Stimulated activated CD4-positive, alpha-beta T cell treated with anti-CD3 and anti-CD28 coated beads, TNF-alpha, amount 100 ng/mL, for 48 hours (primary cell): ENCODE results near the gene CLSTN1.
"Not testable (repeated sequence)": the region's sequence is repeated elsewhere in the genome, so short reads cannot be mapped to it uniquely, and the experiment has no call there.

Source experiments
- DNase-seq, 3 donors: peaks; one replicate each; pipeline ENCODE4 v3.0.0-alpha.2; 2020; ENCODE audit warnings: low read depth in 3 of 3

Gene CLSTN1

DNA sequence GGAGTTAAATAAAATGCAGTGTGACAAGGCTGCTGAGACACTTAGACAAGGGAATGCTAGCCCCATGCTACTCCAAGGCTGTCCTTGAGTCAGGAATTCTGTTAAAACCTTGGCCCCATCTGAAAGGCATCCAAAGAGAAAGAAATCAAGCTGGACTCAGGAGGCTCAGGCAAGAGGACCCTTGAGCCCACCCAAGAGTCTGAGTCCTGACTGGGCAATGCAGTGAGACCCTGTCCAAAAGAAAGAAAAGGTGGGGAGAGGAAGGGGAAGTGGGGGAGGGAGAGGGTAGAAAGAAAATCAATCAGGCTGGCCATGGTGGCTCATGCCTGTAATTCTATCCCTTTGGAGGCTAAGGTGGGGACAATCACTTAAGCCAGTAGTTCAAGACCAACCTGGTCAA is 26.7 kb downstream of the CLSTN1 start:
- DNase-seq: no peak

DNA sequence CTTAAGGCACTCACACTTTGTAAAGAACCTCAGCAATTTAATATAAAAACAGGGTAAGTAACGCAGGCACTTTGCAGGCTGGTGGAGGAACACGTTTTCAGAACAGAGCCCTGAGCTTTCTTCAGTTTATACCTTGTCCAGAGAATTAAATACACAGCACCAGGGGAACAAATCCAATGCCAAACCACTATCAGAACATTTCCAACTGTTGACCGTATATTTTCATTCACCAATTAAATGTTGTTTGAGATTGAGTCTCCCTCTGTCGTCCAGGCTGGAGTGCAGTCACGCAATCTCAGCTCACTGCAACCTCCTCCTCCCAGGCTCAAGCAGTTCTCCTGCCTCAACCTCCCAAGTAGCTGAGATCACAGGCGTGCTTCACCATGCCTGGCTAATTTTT is 29.7 kb downstream of the CLSTN1 start:
- DNase-seq: no peak

DNA sequence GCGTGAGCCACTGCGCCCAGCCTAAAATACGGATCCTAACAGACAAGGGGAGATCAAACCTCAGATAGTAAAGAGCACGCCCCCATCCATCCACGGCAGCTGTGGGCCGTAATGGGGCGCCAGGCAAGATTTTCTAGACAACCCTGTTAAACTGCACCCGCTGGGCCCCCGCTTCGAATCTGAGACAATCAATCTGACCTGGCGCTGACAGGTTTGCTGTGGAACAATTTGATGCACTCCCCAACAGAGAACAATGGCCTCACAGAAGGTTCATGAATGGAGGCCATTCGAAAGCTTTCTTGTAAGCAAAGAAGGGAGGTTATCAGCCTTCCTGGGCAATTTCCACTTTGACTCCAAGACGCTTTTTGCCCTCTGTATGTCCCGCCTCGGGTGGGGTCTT is 30.5 kb downstream of the CLSTN1 start:
- no peak for DNase-seq

DNA sequence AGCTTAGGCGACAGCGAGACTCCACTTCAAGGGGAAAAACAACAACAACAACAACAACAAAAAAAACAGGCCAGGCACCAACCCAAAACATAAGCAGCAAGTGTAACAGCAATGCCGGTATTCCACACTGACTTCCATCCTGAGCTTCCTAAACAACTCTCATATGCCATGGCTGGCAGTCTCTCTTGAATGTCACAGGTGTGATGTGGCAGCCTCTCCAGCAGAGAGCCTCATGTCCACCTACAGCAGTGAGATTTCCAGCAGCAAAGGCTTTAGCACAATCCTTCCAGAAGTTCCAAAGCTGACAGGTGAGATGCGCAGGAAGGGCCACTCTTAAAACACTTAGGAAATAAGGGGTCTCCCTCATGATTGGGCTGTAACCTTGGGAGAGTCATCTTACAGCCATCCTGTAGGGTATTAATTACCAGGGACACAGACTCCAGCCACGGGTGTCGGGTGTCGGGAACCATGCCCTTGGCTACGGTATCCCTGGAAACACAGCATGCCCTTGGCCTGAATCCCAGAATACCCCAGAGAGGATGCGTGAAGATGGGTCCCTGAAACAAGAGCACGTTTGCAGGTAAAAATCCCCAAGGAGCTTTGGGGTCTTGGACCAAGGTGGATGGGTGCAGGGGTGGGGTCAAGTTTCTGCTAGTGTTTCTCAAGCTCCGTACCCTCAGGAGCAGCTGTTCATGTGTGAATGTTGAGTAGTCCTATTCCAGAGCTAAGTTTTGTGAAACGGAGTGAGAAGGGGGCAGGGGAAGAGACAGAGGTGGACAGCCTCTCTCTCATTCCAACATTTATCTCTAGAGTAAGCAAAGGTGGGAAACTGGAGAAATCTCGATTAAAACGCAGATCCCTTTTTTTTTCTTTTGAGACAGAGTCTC is 31.4 kb downstream of the CLSTN1 start:
- DNase-seq: no peak

DNA sequence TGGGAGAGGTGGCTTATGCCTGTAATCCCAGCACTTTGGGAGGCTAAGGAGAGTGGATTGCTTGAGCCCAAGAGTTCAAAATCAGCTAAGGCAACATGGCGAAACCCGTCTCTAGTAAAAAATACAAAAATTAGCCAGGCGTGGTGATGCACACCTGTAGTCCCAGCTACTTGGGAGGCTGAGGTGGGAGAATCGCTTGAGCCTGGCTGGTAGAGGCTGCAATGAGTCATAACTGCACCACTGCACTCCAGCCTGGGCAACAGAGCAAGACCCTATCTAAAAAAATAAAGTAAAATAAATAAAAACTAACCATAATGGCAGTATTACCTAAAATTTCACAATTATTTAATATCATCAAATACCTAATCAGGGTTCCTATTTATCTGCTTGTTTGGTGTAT is 34.1 kb downstream of the CLSTN1 start:
- DNase-seq: not testable (repeated sequence)

DNA sequence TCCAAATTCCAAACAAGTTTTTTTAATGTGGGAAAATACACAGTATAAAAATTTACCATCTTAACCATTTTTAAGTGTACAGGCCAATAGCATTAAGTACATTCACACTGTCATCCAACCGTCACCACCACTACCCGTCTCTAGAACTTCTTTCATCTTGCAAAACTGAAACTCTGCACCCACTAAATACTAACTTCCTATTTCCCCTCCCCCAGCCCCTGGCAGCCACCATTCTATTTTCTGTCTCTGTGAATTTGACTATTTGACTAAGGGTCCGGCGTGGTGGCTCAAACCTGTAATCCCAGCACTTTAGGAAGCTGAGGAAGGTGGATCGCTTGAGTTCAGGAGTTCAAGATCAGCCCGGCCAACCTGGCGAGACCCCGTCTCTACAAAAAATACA is 36.1 kb downstream of the CLSTN1 start:
- DNase-seq: peak in 2 of 3 donors; percentile 32 to 46

DNA sequence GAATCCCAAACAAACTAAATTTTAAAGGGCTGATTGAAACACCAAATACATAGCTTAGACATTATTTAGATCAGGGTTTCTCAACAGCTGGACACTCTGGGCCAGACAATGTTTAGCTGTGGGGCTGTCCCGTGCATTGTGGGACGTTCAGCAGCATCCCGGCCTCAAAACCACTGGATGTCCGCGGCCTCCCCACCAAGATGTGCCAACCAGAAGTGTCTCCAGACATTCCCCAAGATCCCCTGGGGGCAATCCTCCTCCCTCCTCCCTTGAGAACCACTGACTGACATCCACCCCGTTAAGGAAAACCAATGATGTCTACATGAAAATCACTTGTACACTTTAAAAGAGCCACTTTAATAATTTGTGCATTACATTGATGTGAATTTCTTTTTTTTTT is 38.4 kb downstream of the CLSTN1 start:
- no peak for DNase-seq

DNA sequence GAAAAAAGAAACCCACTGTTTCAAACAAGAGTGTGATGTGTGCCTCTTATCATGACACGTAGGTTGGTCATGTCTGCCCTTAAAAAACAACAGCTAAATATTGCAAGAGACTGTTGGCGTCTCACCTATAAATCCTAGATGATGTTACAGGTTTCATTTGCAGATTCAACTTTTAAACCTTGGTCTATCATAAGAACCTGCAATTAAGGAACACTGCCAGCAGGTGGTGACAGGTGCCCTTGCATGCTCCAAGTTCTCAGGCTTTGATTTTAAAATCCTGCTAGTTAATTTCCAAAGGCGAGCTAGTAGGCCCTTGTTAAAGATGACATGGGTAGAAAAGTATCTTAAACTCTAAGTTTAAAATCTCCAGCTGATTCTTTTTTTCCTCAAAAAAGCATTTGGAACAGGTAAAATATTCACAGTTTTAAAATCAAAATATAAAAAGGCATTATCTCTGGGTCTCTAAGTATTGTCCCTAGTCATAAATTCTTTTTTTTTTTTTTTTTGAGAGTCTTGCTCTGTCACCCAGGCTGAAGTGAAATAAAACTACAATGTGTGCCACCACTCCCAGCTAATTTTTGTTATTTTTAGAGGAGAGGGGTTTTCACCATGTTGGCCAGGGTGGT is 39.1 kb downstream of the CLSTN1 start:
- DNase-seq: peak in 2 of 3 donors; percentile 24 to 59

DNA sequence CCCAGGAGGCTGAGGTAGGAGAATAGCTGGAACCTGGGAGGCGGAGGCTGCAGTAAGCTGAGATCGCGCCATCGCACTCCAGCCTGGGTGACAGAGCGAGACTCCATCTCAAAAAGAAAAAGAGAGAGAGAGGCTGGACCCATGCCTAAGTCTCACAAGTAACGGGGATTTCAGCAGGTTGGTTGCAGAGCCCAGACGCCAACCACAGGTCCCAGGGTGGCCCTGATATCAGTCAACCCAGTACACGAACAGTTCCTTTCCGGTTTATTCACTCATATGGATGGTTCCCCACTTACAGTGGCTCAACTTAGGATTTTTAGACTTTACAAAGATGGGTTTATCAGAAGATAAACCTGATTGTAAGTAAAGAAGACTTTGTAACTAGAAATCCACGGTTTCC is 40.9 kb downstream of the CLSTN1 start:
- DNase-seq: no peak

DNA sequence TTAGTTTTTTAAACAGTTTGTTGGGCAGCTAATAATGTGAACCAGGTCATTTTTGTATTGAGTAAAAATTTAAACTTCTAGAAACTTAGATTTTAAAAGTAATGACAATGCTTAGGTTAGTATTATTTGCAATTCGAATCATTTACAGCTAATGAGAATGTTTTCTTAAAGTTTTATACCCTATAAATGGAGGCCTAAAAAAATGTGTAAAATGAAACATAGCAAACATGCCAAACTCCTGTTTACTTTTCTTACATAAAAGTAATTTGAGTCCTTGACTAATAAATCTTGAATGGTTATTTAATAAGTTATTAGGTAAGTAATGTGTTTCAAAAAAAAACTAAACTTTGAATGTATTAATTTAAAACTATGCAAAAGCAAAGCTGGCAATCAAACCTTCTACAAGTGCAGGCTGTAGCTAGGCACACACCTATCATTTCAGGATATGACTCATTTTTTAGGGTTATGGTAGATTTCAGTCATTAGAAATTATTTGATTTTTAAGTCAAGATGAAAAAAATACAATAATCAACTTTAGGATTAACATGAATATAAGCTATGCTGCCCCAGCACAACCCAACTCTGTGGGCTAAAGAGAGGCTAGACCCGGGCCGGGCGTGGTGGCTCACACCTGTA is 41.5 kb downstream of the CLSTN1 start:
- no peak for DNase-seq

DNA sequence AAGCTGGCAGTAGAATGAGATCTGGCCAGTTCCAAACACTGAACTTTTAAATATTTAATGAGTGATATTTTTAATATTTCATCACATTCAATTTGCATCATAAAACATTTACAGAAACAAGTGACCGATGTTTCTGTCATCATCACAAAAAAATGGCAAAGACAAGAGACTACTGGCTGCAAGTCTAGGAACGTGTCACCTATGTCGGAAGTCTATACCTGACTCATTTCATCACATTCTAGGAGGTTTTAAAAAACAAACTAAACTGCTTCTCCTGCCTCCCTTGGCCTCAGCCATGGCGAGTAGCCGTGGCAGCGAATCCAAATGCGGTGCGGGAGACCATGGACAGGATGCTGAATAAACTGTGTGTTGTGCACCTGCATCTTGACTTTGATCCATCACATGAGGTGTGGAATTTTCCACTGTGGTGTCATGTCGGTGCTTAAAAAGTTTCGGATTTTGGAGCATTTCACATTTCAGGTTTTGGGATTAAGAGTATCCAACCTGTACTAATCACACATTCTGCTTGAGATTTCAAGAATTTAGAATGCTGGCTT is 43.1 kb downstream of the CLSTN1 start:
- no peak for DNase-seq

DNA sequence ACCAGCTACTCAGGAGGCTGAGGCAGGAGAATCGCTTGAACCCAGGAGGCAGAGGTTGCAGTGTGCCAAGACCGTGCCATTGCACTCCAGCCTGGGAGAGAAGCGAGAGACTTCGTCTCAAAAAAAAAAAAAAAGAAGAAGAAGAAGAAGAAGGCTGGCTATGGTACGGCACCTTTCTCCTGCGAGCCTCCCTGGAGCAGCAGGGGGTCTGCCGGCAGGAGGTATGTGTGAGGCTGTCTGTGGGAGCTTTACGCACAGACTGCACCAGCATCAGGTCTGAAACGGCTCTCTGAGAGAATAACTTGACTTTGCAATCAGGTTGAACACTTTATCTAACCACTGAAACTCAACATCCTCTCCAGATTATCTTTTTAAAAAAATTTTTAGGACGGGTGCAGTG is 44.9 kb downstream of the CLSTN1 start:
- no peak for DNase-seq

DNA sequence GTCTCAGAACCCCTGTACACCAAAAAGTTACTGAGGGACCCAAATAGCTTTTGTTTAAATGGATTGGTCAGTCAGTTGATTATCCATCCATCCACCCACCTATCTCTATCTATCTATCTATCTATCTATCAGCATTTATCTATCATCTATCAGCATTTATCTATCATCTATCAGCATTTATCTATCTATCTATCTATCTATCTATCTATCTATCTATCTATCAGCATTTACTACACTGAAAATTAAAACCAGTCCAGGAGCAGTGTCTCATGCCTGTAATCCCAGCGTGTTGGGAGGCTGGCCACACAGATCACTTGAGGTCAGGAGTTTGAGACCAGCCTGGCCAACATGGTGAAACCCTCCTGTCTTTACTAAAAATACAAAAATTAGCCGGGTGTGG is 47.1 kb downstream of the CLSTN1 start:
- DNase-seq: no peak

DNA sequence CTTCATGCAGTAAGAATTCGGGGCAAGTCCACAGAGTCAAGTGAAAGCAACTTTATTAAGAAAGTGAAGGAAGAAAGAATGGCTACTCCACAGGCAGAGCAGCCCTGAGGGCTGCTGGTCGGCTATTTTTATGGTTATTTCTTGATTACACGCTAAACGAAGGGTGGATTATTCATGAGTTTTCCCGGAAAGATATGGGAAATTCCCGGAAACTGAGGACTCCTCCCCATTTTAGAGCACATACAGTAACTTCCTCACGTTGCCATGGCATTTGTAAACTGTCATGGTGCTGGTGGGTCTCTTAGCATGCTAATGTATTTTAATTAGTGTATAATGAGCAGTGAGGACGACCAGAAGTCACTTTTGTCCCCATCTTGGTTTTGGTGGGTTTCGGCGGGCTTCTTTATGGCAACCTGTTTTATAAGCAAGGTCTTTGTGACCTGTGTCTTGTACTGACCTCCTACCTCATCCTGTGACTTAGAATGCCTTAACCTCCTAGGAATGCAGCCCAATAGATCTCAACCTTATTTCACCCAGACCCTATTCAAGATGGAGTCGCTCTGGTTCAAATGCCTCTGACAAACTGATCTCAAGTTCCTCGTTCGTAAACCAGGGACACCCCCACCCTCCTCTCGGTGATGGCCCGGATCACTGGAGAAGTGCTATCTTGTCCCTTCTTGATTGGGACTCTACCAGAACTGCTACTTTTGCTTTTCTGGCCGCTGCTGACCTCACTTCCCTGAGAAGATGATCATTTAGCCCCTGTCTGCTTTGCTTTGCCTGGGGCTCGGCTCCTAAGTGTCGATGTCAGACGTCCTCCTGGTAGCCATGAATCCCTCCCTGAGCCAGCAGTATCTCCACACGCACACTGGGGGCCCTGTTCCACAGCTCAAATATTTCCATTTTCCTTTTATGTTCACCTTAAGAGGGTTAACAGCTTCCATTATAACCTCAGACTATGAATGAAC is 48.8 kb downstream of the CLSTN1 start:
- DNase-seq: no peak

DNA sequence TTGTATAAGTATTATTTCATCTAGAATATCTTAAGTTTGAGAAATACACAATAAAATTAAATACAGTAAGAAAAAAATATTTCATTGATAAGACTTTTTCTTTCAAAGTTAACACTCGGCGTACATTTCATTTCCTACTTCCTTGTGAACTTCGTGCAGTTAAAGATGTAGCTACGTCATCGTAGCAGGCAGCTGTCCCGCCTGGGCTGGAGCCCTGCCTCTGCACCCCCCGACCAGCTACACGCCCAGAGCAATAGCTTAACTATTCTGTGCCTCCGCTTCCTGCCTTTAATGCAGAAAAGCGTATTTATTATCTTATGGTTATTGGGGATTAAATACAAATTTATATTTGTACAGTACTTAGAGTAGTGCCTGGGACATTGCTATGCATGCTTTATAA is 53.5 kb downstream of the CLSTN1 start:
- no peak for DNase-seq

DNA sequence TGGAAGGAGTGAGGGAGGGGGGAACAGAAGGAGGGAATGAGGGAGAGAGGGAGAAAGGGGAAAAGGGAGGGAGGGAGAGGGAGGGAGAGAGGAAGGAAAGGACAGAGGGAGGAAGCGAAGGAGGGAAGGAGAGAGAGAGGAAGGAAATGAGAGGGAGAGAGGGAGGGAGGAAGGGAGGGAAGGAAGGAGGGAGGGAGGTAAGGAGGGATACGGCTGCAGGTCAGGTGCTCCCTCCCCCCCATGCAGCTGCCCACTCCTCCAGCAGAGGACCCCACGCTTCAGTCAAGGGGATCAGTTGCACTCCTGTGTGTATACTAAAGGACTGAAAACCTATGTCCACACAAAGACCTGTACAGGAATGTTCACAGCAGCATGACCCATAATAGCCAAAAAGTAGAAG is 54.8 kb downstream of the CLSTN1 start:
- DNase-seq: no peak

DNA sequence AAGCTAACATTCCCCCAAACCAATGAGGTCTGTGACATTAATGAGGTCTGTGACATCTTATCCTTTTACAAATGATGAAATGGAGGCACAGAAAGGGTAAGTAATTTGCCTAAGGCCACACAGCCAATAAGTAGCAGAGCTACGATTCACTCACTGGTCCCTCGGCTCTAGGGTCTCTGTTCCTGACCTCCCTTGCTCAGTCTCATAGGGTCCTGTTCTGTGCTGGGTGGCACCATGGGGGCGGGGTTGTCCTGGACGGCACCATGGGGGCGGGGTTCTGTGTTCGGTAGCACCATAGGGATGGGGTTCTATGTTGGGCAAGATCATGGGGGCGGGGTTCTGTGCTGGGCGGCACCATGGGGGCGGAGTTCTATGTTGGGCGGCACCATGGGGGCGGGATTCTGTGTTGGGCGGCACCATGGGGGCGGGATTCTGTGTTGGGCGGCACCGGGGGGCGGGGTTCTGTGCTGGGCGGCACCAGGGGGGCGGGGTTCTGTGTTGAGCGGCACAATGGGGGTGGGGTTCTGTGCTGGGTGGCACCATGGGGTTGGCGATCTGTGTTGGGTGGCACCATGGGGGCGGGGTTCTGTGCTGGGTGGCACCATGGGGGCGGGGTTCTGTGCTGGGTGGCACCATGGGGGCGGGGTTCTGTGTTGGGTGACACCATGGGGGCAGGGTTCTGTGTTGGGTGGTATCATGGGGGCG is 55.6 kb downstream of the CLSTN1 start:
- DNase-seq: peak in 2 of 3 donors; percentile 1 to 11

DNA sequence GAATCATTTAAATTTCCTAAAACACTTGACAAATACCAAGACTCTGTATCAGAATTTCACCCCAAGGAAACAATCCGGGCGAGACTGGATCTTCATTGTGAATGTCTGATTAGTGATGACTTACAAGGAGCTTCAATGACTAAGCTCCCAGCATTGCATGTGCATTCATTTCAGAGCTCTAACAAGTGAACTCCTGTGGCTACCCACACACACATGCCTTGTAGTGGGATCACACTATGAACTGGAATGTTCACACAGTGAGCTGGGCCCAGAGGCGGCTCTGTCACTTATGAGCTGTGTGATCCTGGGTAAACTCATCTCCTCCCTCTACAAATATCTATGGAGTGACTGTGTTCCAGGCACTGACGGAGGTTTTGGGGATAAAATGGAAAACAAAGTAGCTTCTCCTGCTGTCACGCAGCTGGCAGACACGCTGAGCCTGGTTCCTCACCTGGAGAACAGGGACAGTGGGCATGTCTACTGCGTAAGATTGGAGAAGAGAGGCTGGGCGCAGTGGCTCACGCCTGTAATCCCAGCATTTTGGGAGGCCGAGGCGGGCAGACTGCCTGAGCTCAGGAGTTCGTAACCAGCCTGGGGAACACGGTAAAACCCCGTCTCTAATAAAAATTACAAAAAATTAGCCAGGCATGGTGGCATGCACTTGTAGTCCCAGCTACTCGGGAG is 56.9 kb downstream of the CLSTN1 start:
- no peak for DNase-seq

DNA sequence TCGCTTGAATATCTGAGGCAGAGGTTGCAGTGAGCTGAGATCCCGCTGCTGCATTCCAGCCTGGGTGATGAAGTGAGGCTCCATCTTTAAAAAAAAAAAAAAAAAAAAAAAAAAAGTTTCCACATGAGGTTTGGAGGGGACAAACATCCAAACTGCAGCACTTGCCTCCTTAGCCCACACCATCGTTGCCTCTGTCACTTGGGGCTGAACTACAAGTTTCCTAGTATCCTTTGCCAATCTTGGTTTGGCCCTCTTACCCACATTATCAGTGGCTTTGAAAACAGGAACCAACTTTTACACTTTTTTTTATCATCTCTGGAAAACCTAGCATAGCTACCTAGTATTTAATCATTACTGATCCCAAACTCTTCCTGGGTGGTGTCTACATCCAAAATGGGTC is 59.2 kb downstream of the CLSTN1 start:
- no peak for DNase-seq

DNA sequence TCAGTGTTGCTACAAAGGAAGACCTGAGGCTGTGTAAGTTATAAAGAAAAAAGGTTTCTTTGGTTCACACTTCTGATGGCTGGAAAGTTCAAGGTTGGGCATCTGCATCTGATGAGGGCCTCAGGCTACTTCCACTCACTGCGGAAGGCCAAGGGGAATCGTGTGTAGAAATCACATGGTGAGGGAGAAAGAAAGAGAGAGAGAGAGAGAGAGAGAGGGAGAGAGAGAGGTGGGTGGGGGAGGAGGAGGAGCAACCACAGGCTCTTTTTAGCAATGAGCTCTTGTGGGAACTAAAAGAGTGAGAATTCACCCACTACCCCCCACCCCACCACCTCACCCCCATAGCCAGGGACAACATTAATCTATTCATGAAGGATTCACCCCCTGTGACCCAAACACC is 59.9 kb downstream of the CLSTN1 start:
- no peak for DNase-seq
